Peyer's patch (tissue), 4 donors: ENCODE results near the gene RXFP4. TPM values are rescaled to one million over a fixed set of nuclear protein-coding genes. Genes with fewer than 3 reads are reported as not detected.
A peak's percentile ranks its signal among the peaks of the same experiment; 100 is the strongest.

Experiments used
- DNase-seq, 3 donors: peaks; one replicate each; pipeline ENCODE4 v3.0.0-alpha.2; 2017 to 2019
- H3K27ac ChIP-seq, 4 donors: fragments of 200-600 bp; sonication (generic); one replicate each; pipeline ENCODE4 v1.5.1; 2016 to 2019
- H3K27me3 ChIP-seq, 2 donors: fragments of 200-600 bp; sonication (generic); one replicate each; pipeline ENCODE4 v1.5.1; 2019
- H3K36me3 ChIP-seq, 3 donors: fragments of 200-600 bp; sonication (generic); one replicate each; pipeline ENCODE4 v1.5.1; 2016 to 2019
- H3K4me1 ChIP-seq, 4 donors: fragments of 200-600 bp; sonication (generic); one replicate each; pipeline ENCODE4 v1.5.1; 2016 to 2019
- H3K4me3 ChIP-seq, 4 donors: fragments of 200-600 bp; sonication (generic); 1 replicate in 3 of 4; 2 replicates in 1 of 4; pipeline ENCODE4 v1.5.1; 2016 to 2019; ENCODE audit warnings: mild to moderate bottlenecking in 1 of 4
- H3K9me3 ChIP-seq, 4 donors: fragments of 200-600 bp; sonication (generic); one replicate each; pipeline ENCODE4 v1.5.1; 2016 to 2019; ENCODE audit warnings: mild to moderate bottlenecking in 1 of 4
- POLR2A ChIP-seq, 2 donors: fragments of 450-650 bp; IDR thresholded peaks; one replicate each; pipeline ENCODE4 v1.5.1; 2017; ENCODE audit warnings: antibody characterized with exemption in 2 of 2, mild to moderate bottlenecking in 2 of 2, moderate library complexity in 2 of 2
- total RNA-seq, 4 donors: library from RNA; depleted of rRNA; stranded (reverse); fragments of >200 nt; gene quantifications; one replicate each; pipeline ENCODE4 v1.1.0, GENCODE V29; 2016
- TF ChIP-seq, protein P1 (sequence below), 6 experiments: fragments of 450-650 bp in 4 of 6; fragments of 200-600 bp in 2 of 6; sonication (generic) in 1 of 6; IDR thresholded peaks; one replicate each; pipeline ENCODE4 v1.5.1; 2017 to 2019; ENCODE audit warnings: antibody characterized with exemption in 6 of 6, mild to moderate bottlenecking in 3 of 6, moderate library complexity in 1 of 6

RXFP4 gene
- total RNA-seq, 4 donors from 2014 or later: 2.3 TPM; not detected in 3

DNA sequence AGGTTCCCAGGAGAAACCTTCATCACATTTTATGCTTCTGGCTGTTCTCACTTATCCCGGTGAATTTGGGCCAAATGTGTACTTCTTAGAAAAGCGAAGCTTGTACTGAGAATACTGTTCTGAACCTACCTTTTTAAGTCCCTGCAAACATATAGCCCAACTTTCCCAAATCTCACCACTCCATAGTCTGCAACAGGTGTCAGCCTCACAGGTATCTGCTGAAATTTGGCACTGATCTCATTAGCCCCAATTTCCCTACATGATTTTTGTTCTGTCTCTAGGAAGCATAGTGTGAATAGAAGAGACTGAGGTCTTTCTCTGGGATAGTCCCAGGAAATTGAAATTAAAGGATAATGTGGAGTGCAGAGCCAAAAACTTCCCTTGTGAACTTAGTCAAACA lies 41.8 kb upstream of the RXFP4 start:
- no peaks in the 10 kb centered on the region for H3K4me1 ChIP-seq
- TF ChIP-seq POLR2A (IDR thresholded peaks at IDR 0.05): no peak
- TF ChIP-seq, protein P1, sequence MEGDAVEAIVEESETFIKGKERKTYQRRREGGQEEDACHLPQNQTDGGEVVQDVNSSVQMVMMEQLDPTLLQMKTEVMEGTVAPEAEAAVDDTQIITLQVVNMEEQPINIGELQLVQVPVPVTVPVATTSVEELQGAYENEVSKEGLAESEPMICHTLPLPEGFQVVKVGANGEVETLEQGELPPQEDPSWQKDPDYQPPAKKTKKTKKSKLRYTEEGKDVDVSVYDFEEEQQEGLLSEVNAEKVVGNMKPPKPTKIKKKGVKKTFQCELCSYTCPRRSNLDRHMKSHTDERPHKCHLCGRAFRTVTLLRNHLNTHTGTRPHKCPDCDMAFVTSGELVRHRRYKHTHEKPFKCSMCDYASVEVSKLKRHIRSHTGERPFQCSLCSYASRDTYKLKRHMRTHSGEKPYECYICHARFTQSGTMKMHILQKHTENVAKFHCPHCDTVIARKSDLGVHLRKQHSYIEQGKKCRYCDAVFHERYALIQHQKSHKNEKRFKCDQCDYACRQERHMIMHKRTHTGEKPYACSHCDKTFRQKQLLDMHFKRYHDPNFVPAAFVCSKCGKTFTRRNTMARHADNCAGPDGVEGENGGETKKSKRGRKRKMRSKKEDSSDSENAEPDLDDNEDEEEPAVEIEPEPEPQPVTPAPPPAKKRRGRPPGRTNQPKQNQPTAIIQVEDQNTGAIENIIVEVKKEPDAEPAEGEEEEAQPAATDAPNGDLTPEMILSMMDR (IDR thresholded peaks at IDR 0.05): no peak
- H3K36me3 ChIP-seq: peaks cover 0 to 86% (median 3%) of the 10 kb centered on the region in 3 donors
- no peaks in the 10 kb centered on the region for H3K9me3 ChIP-seq
- no peak for DNase-seq
- H3K4me3 ChIP-seq: no peak overlapping the region
- H3K27ac ChIP-seq: no peak overlapping the region
- H3K27me3 ChIP-seq: no peaks in the 10 kb centered on the region

DNA sequence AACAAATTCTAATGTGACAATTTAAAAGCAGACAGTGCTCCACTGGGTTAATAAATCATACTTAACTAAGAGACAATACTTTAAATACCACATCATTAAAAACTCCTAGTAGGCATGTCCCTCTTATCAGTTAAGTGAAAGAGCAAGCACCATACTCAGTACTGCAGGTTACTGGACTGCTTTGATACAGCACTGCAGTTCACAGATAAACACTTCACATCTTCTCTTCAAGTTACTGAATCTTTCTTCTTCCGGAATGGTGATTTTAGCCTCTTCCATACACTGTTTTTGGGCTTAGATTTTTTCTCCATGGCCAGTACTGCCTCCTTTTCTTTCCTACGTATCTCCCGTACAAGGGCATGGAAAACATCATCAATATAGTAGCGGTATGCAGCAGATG lies 41.3 kb upstream of the RXFP4 start:
- Histone ChIP-seq H3K4me3 (no peak overlapping the region), H3K36me3 (peaks cover 0 to 91% (median 3%) of the 10 kb centered on the region in 3 donors), H3K4me1 (no peaks in the 10 kb centered on the region), H3K9me3 (no peaks in the 10 kb centered on the region), H3K27ac (no peak overlapping the region), H3K27me3 (no peaks in the 10 kb centered on the region)
- TF ChIP-seq, protein P1 (IDR thresholded peaks at IDR 0.05): no peak
- TF ChIP-seq POLR2A (IDR thresholded peaks at IDR 0.05): no peak
- DNase-seq: no peak

DNA sequence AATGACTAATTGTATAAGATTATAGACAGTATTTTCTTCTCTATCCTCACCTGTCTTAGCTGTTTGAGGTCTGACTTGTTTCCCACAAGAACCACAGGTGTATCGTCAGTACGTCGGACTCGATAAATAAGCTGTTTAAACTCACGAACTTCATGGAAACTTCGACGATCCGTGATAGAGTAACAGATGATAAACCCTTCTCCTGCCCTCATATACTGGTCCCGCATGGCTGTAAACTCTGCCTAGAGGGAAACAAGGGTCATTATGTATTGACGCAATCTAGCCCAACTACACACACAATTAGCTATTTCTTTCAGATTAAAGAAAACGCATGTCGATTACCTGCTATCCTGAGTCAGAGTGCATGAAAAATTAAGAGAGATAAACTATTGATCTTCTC lies 37.2 kb upstream of the RXFP4 start:
- Histone ChIP-seq H3K9me3 (no peaks in the 10 kb centered on the region), H3K4me1 (no peaks in the 10 kb centered on the region), H3K27me3 (no peaks in the 10 kb centered on the region), H3K4me3 (no peak overlapping the region), H3K27ac (no peak overlapping the region), H3K36me3 (peaks cover 0 to 98% (median 3%) of the 10 kb centered on the region in 3 donors)
- DNase-seq: no peak
- no peak for TF ChIP-seq POLR2A (IDR thresholded peaks at IDR 0.05)
- TF ChIP-seq, protein P1 (IDR thresholded peaks at IDR 0.05): no peak

DNA sequence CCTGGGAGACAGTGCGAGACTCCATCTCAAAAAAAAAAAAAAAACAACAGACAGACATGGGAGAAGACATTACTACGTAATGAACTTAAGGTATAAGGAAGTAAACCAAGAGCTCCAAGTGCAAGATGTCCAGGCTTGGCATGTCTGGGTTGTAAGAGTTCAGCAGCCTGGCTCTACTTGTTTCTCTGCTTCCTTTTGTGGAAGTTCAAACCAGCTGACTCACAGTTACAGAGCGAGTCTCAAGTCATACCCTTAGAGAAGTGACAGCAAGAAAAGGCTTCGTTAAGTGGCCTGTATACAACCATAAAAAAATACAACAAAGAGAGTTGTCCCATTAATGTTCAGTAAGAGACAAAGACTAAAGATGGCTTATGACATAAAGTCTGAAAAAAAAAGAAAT lies 31.5 kb upstream of the RXFP4 start:
- no peaks in the 10 kb centered on the region for H3K9me3 ChIP-seq
- H3K27me3 ChIP-seq: no peaks in the 10 kb centered on the region
- no peak for DNase-seq
- H3K4me1 ChIP-seq: peaks cover 0 to 14% (median 0%) of the 10 kb centered on the region in 4 donors
- peak overlapping the region; percentile 90 to 93 (median 92) for H3K27ac ChIP-seq
- TF ChIP-seq POLR2A (IDR thresholded peaks at IDR 0.05): no peak
- TF ChIP-seq, protein P1 (IDR thresholded peaks at IDR 0.05): no peak
- H3K4me3 ChIP-seq: peak overlapping the region in 2 of 4 donors; percentile 70 to 78
- H3K36me3 ChIP-seq: peaks cover 0 to 74% (median 0%) of the 10 kb centered on the region in 3 donors

DNA sequence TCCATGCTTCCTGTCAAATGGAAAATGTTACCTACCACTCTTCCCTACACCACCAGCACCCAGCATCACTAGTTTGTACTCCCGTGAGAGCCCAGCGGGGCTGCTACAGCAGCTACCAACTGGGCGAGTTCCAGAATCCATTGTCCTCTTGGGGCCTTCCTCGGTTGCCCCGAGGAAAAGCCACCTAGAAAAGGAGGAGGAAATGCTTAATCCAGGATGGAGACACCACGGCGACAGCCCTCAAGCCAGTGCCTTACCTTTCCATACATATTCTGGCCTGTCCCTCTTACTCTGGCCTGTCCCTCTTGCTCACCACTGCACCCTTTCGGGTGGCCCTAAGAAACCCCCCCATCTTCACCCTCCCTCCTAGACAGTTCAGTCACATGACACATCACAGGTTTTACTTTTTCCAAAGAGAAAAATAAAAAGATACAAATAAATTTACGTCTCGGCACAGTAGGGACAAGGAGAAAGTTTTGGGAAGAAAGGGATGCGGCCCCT lies 30.8 kb upstream of the RXFP4 start:
- peak in 2 of 3 donors; percentile 51 to 60 for DNase-seq
- TF ChIP-seq, protein P1 (IDR thresholded peaks at IDR 0.05): no peak
- TF ChIP-seq POLR2A (IDR thresholded peaks at IDR 0.05): no peak
- Histone ChIP-seq H3K36me3 (peaks cover 0 to 74% (median 0%) of the 10 kb centered on the region in 3 donors), H3K9me3 (no peaks in the 10 kb centered on the region), H3K27me3 (no peaks in the 10 kb centered on the region), H3K4me1 (peaks cover 0 to 14% (median 0%) of the 10 kb centered on the region in 4 donors), H3K4me3 (peak overlapping the region; percentile 70 to 82 (median 76)), H3K27ac (peak overlapping the region; percentile 90 to 93 (median 92))
